HCT116 (cell line): Measurements from ENCODE around the gene ZBTB39. TPM values are rescaled to one million over a fixed set of nuclear protein-coding genes. Genes with fewer than 3 reads are reported as not detected.
A peak's percentile ranks its signal among the peaks of the same experiment; 100 is the strongest.
"Not testable (repeated sequence)": the region's sequence is repeated elsewhere in the genome, so short reads cannot be mapped to it uniquely, and the experiment has no call there.

Source experiments
- ATAC-seq: fragments of 200-7000 bp; cut with Tn5 transposase; 2 replicates; pipeline ENCODE4 v1.9.1; 2020; ENCODE audit warnings: mild to moderate bottlenecking, moderate library complexity
- BruUV-seq: library from RNA; stranded (reverse); fragments of 400-500 nt; replicated peaks from 2 replicates; lab custom pipeline; 2021; lab: Mats Ljungman, UMichigan
- CTCF ChIA-PET: fragments of 300-600 bp; sonication (Branson Sonifier 250); formaldehyde crosslinking; loops from one replicate; lab custom pipeline; 2021; ENCODE audit warnings: antibody characterized with exemption; lab: Charles Lee
- POLR2A ChIA-PET: fragments of 300-600, 350-600 bp; sonication (Branson Sonifier 250); formaldehyde crosslinking; loops from one replicate; lab custom pipeline; 2021; ENCODE audit warnings: antibody characterized with exemption; lab: Charles Lee
- RAD21 ChIA-PET, 2 experiments: fragments of 300-600 bp; sonication (Branson Sonifier 250); formaldehyde crosslinking; loops; one replicate each; lab custom pipeline; 2023; ENCODE audit warnings: low total read pairs in 2 of 2; ENCODE audit not compliant: uncharacterized antibody in 2 of 2, unreplicated experiment in 2 of 2, low non-redundant PET in 1 of 2; lab: Charles Lee
- DNase-seq: peaks from one replicate; pipeline ENCODE4 v3.0.0-alpha.2; 2010; ENCODE audit warnings: low read depth, low spot score
- H2AFZ ChIP-seq: fragments of 200-600 bp; shearing (Covaris generic), sonication (generic); 2 replicates; pipeline ENCODE4 v1.6.1; 2017; ENCODE audit warnings: low read depth, mixed run types, mixed read lengths, antibody characterized with exemption, low read length; ENCODE audit not compliant: poor library complexity, severe bottlenecking
- H3K27ac ChIP-seq: 2 replicates; pipeline ENCODE4 v1.5.1; 2012; ENCODE audit warnings: low read depth, low read length
- H3K27me3 ChIP-seq: fragments of 200-600 bp; sonication (generic); 2 replicates; pipeline ENCODE4 v1.6.1; 2016; ENCODE audit warnings: mixed run types, low read length, mixed read lengths; ENCODE audit not compliant: insufficient read depth
- H3K36me3 ChIP-seq, 2 experiments: fragments of 200-500 bp in 1 of 2; fragments of 200-600 bp in 1 of 2; sonication (Bioruptor generic) in 1 of 2; sonication (generic) in 1 of 2; 2 replicates each; pipeline versions ENCODE4 v1.5.1 to v1.6.1; 2014 to 2016; ENCODE audit warnings: low read length in 2 of 2, inconsistent platforms in 1 of 2, mixed read lengths in 1 of 2, mixed run types in 1 of 2; ENCODE audit not compliant: insufficient read depth in 2 of 2, control insufficient read depth in 1 of 2
- H3K4me1 ChIP-seq, 2 experiments: fragments of 200-600 bp in 1 of 2; sonication (generic) in 1 of 2; 2 replicates each; pipeline versions ENCODE4 v1.5.1 to v1.6.1; 2012 to 2017; ENCODE audit warnings: low read length in 2 of 2, inconsistent platforms in 1 of 2, mild to moderate bottlenecking in 1 of 2, mixed read lengths in 1 of 2, mixed run types in 1 of 2, moderate library complexity in 1 of 2; ENCODE audit not compliant: insufficient read depth in 2 of 2, control insufficient read depth in 1 of 2
- H3K4me2 ChIP-seq: fragments of 200-600 bp; sonication (generic); 2 replicates; pipeline ENCODE4 v1.6.1; 2017; ENCODE audit warnings: mixed run types, low read length, mixed read lengths
- H3K4me3 ChIP-seq, 2 experiments: fragments of 200-600 bp in 1 of 2; sonication (generic) in 1 of 2; replicated peaks in 1 of 2; 2 replicates each; pipeline ENCODE4 v1.5.1; 2011 to 2016; ENCODE audit warnings: low read length in 2 of 2, control low read depth in 1 of 2, low read depth in 1 of 2, mild to moderate bottlenecking in 1 of 2, mixed read lengths in 1 of 2, mixed run types in 1 of 2
- H3K79me2 ChIP-seq: fragments of 200-600 bp; sonication (generic); 2 replicates; pipeline ENCODE4 v1.6.1; 2017; ENCODE audit warnings: mild to moderate bottlenecking, mixed run types, low read length, moderate library complexity, mixed read lengths; ENCODE audit not compliant: insufficient read depth
- H3K9ac ChIP-seq: fragments of 200-600 bp; sonication (generic); 2 replicates; pipeline ENCODE4 v1.6.1; 2016; ENCODE audit warnings: low read length, mixed read lengths
- H3K9me2 ChIP-seq: fragments of 200-600 bp; sonication (generic), shearing (Covaris generic); 2 replicates; pipeline ENCODE4 v1.6.1; 2017; ENCODE audit warnings: mixed run types, mild to moderate bottlenecking, moderate library complexity; ENCODE audit not compliant: insufficient read depth
- H3K9me3 ChIP-seq, 2 experiments: fragments of 200-500 bp in 1 of 2; fragments of 200-600 bp in 1 of 2; sonication (Bioruptor generic) in 1 of 2; sonication (generic) in 1 of 2; 2 replicates each; pipeline ENCODE4 v1.6.1; 2014 to 2017; ENCODE audit warnings: low read length in 2 of 2, mixed read lengths in 2 of 2, inconsistent platforms in 1 of 2, low read depth in 1 of 2, mild to moderate bottlenecking in 1 of 2, mixed run types in 1 of 2, moderate library complexity in 1 of 2; ENCODE audit not compliant: control insufficient read depth in 1 of 2, insufficient read depth in 1 of 2
- H4K20me1 ChIP-seq: fragments of 200-600 bp; sonication (generic), shearing (Covaris generic); 2 replicates; pipeline ENCODE4 v1.6.1; 2017; ENCODE audit warnings: mixed run types, mild to moderate bottlenecking, moderate library complexity; ENCODE audit not compliant: insufficient read depth
- EGR1 ChIP-seq: IDR thresholded peaks from 2 replicates; pipeline ENCODE4 v1.6.1; 2012; ENCODE audit warnings: low read depth
- EZH2 ChIP-seq: fragments of 200-600 bp; sonication (generic); IDR thresholded peaks from 2 replicates; pipeline ENCODE4 v1.6.1; 2017; ENCODE audit warnings: antibody characterized with exemption, mixed run types
- EZH2phosphoT487 ChIP-seq: fragments of 200-600 bp; IDR thresholded peaks from 2 replicates; pipeline ENCODE4 v1.6.1; 2018; ENCODE audit warnings: antibody characterized with exemption, borderline replicate concordance
- POLR2A ChIP-seq: IDR thresholded peaks from 2 replicates; pipeline ENCODE4 v1.7.0; 2011; ENCODE audit warnings: borderline replicate concordance; ENCODE audit not compliant: insufficient read depth, insufficient read length; ENCODE audit errors: extremely low read depth
- POLR2AphosphoS5 ChIP-seq: IDR thresholded peaks from 2 replicates; pipeline ENCODE4 v1.6.1; 2011; ENCODE audit warnings: mild to moderate bottlenecking, low read depth, low read length, moderate library complexity
- SIN3A ChIP-seq: IDR thresholded peaks from 2 replicates; pipeline ENCODE4 v1.6.1; 2012; ENCODE audit warnings: low read depth
- SP1 ChIP-seq: IDR thresholded peaks from 2 replicates; pipeline ENCODE4 v1.6.1; 2012; ENCODE audit warnings: low read depth
- SRF ChIP-seq: IDR thresholded peaks from 2 replicates; pipeline ENCODE4 v1.6.1; 2012; ENCODE audit warnings: low read depth
- TCF7L2 ChIP-seq: IDR thresholded peaks from 2 replicates; pipeline ENCODE4 v1.7.0; 2011; ENCODE audit warnings: borderline replicate concordance, inconsistent platforms; ENCODE audit not compliant: insufficient read depth, insufficient read length; ENCODE audit errors: extremely low read depth
- ZFX ChIP-seq: fragments of 450-650 bp; IDR thresholded peaks from 2 replicates; pipeline ENCODE4 v1.6.1; 2017
- ZNF274 ChIP-seq: fragments of 200-500 bp; sonication (Bioruptor generic); IDR thresholded peaks from 2 replicates; pipeline ENCODE4 v1.6.1; 2014; ENCODE audit warnings: mild to moderate bottlenecking, low read depth, low read length, inconsistent platforms
- intact Hi-C: fragments of 100-400 bp; cut with micrococcal nuclease; formaldehyde crosslinking; loops from 2 replicates; pipeline ENCODE4 v1.10.0; 2022
- total RNA-seq: library from RNA; stranded (reverse); gene quantifications from one replicate; pipeline ENCODE4 v1.2.1, GENCODE V29; 2021; ENCODE audit not compliant: unreplicated experiment
- TF ChIP-seq, protein P1 (sequence below): IDR thresholded peaks from 2 replicates; pipeline ENCODE4 v1.6.1; 2012
- TF ChIP-seq, protein P2 (sequence below): IDR thresholded peaks from 2 replicates; pipeline ENCODE4 v1.6.1; 2012
- TF ChIP-seq, protein P3 (sequence below): IDR thresholded peaks from 2 replicates; pipeline ENCODE4 v1.6.1; 2011; ENCODE audit warnings: mild to moderate bottlenecking, low read length, moderate library complexity; ENCODE audit not compliant: insufficient replicate concordance; ENCODE audit errors: extremely low read depth

The ZBTB39 gene
- total RNA-seq, 1 experiment from 2014 or later, result 12.3 TPM

DNA sequence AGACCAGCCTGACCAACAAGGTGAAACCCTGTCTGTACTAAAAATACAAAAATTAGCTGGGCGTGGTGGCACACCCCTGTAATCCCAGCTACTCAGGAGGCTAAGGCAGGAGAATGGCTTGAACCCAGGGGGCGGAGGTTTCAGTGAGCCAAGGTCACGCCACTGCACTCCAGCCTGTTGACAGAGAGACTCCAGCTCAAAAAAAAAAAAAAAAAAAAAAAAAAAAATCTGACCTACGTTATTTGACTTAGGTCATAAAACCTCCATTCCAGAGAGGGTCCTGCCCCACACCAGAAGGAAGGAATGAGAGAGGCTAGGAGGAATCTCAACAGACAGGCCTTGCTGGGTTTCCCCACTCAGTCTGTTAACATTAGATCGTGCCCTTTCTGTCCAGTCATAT is 12.0 kb upstream of the ZBTB39 start:
- H3K27ac ChIP-seq, H3K4me1 ChIP-seq, ATAC-seq, DNase-seq, H3K9ac ChIP-seq, H3K36me3 ChIP-seq, RAD21 ChIA-PET, H3K9me3 ChIP-seq, H3K4me2 ChIP-seq, H3K4me3 ChIP-seq, H4K20me1 ChIP-seq, H3K9me2 ChIP-seq, H3K79me2 ChIP-seq, BruUV-seq, intact Hi-C loops: not testable (repeated sequence)
- CTCF ChIA-PET, result interaction anchor here (1.1 to 1.6 kb wide), 2 partner anchors 10 to 17 kb away, joined by 5 to 6 read pairs; no protein-coding TSS in a partner anchor
- Histone ChIP-seq H2AFZ (peak overlapping the region; percentile 15), H3K27me3 (peaks cover 23% of the 10 kb centered on the region; the same call in 1 of the 2 replicates)
- POLR2A ChIA-PET, result interaction anchor here (1.3 kb wide), 1 partner anchor 9 kb away, joined by 4 read pairs; no protein-coding TSS in a partner anchor

DNA sequence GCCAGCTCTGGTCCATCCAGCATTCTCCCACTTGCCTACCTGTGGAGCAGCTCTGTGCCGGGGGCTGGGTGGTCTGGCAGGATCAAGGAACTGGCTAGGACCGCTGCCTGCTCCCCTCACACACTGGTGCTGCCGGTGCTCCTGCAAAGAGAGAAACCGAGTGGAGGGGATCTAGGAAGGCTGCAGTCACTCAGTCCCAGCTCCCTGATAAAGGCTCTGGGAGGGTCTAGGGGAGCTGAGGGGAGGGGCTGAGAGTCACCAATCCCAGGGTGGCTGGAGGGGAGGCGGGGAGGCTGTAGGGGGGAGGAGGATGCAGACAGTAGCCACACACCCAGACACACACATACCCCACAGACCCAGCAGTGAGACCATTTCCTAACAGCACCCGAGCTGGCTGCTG is 10.0 kb upstream of the ZBTB39 start, which contains the start of gene TAC3:
Gene TAC3 (minus strand): TSS at position 182 of the 400 bp plus-strand sequence. CDS start 732 bp downstream, outside the sequence.
- no peak within 1 kb of the TSS for H2AFZ ChIP-seq
- BruUV-seq, result no TSS peak
- DNase-seq (no peak), ATAC-seq (peak; percentile 49)
- TF ChIP-seq EZH2phosphoT487, result no peak
- no peak for TF ChIP-seq SP1
- no peak for TF ChIP-seq POLR2A
- TF ChIP-seq, protein P1, sequence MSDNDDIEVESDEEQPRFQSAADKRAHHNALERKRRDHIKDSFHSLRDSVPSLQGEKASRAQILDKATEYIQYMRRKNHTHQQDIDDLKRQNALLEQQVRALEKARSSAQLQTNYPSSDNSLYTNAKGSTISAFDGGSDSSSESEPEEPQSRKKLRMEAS, result no peak
- TF ChIP-seq TCF7L2, result no peak
- TF ChIP-seq, protein P2, sequence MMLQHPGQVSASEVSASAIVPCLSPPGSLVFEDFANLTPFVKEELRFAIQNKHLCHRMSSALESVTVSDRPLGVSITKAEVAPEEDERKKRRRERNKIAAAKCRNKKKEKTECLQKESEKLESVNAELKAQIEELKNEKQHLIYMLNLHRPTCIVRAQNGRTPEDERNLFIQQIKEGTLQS, result no peak
- no peak for TF ChIP-seq SRF
- TF ChIP-seq EGR1, result no peak
- no peak for TF ChIP-seq POLR2AphosphoS5
- TF ChIP-seq EZH2, result no peak
- TF ChIP-seq ZNF274, result no peak
- TF ChIP-seq SIN3A, result no peak
- TF ChIP-seq, protein P3, sequence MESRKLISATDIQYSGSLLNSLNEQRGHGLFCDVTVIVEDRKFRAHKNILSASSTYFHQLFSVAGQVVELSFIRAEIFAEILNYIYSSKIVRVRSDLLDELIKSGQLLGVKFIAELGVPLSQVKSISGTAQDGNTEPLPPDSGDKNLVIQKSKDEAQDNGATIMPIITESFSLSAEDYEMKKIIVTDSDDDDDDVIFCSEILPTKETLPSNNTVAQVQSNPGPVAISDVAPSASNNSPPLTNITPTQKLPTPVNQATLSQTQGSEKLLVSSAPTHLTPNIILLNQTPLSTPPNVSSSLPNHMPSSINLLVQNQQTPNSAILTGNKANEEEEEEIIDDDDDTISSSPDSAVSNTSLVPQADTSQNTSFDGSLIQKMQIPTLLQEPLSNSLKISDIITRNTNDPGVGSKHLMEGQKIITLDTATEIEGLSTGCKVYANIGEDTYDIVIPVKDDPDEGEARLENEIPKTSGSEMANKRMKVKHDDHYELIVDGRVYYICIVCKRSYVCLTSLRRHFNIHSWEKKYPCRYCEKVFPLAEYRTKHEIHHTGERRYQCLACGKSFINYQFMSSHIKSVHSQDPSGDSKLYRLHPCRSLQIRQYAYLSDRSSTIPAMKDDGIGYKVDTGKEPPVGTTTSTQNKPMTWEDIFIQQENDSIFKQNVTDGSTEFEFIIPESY, result no peak
- no peak for TF ChIP-seq ZFX
- H3K4me2 ChIP-seq, result no peak within 1 kb of the TSS
- no peak within 1 kb of the TSS for H3K27ac ChIP-seq
- RAD21 ChIA-PET, result no interaction called here
- H3K9ac ChIP-seq, result no peak within 1 kb of the TSS
- no peaks in the 10 kb centered on the region for H3K9me2 ChIP-seq
- peaks cover 28% of the 10 kb centered on the region; the same call in 1 of the 2 replicates for H3K27me3 ChIP-seq
- POLR2A ChIA-PET, result no interaction called here
- CTCF ChIA-PET, result interaction anchor here (1.2 to 1.4 kb wide), 2 partner anchors 43 to 46 kb away, joined by 3 read pairs; no protein-coding TSS in a partner anchor
- no peaks in the 10 kb centered on the region for H4K20me1 ChIP-seq
- no peaks in the 10 kb centered on the region for H3K9me3 ChIP-seq
- H3K79me2 ChIP-seq, result no peaks in the 10 kb centered on the region
- no peak within 1 kb of the TSS for H3K4me3 ChIP-seq
- no peaks in the 10 kb centered on the region for H3K4me1 ChIP-seq
- intact Hi-C loops, result no loop called here
- H3K36me3 ChIP-seq, result no peaks in the 10 kb centered on the region
